Mesothelial cell of epicardium (in vitro differentiated cells): ENCODE measurements around the gene BMERB1. TPM values are rescaled to one million over a fixed set of nuclear protein-coding genes. Genes with fewer than 3 reads are reported as not detected.
"Not testable (repeated sequence)": the region's sequence is repeated elsewhere in the genome, so short reads cannot be mapped to it uniquely, and the experiment has no call there.

Experiments used
- DNase-seq, 2 experiments: peaks; one replicate each; pipeline ENCODE4 v3.0.0; 2021; ENCODE audit warnings: low spot score in 2 of 2; ENCODE audit not compliant: unreplicated experiment in 2 of 2
- H3K27ac Mint-ChIP-seq: 2 replicates; pipeline ENCODE4 v1.8.0; 2021; ENCODE audit warnings: mixed read lengths
- H3K27me3 Mint-ChIP-seq: 2 replicates; pipeline ENCODE4 v1.8.0; 2021; ENCODE audit warnings: low read depth, mixed read lengths
- H3K36me3 Mint-ChIP-seq: 2 replicates; pipeline ENCODE4 v1.8.0; 2021; ENCODE audit warnings: mixed read lengths
- H3K4me1 Mint-ChIP-seq: 2 replicates; pipeline ENCODE4 v1.8.0; 2021; ENCODE audit warnings: mixed read lengths
- H3K4me3 Mint-ChIP-seq: 2 replicates; pipeline ENCODE4 v1.8.0; 2021; ENCODE audit warnings: mild to moderate bottlenecking, moderate library complexity, mixed read lengths
- H3K9me3 Mint-ChIP-seq: 2 replicates; pipeline ENCODE4 v1.8.0; 2021; ENCODE audit warnings: mixed read lengths
- total RNA-seq: library from RNA; stranded (reverse); gene quantifications from 3 replicates; pipeline ENCODE4 v1.2.1, GENCODE V29; 2021
- TF ChIP-seq, protein P1 (sequence below): fragments of 200-600 bp; sonication (generic); IDR thresholded peaks from one replicate; pipeline ENCODE4 v1.5.0; 2021; ENCODE audit warnings: antibody characterized with exemption; ENCODE audit not compliant: unreplicated experiment

The BMERB1 gene
- total RNA-seq, 1 donor from 2014 or later, result 3.9 TPM

- Mint-ChIP-seq H3K27ac (no peak overlapping the region), H3K27me3 (no peaks in the 10 kb centered on the region), H3K9me3 (no peaks in the 10 kb centered on the region), H3K4me1 (no peaks in the 10 kb centered on the region), H3K36me3 (no peaks in the 10 kb centered on the region), H3K4me3 (no peak overlapping the region)
- DNase-seq, result no peak
- TF ChIP-seq, protein P1, sequence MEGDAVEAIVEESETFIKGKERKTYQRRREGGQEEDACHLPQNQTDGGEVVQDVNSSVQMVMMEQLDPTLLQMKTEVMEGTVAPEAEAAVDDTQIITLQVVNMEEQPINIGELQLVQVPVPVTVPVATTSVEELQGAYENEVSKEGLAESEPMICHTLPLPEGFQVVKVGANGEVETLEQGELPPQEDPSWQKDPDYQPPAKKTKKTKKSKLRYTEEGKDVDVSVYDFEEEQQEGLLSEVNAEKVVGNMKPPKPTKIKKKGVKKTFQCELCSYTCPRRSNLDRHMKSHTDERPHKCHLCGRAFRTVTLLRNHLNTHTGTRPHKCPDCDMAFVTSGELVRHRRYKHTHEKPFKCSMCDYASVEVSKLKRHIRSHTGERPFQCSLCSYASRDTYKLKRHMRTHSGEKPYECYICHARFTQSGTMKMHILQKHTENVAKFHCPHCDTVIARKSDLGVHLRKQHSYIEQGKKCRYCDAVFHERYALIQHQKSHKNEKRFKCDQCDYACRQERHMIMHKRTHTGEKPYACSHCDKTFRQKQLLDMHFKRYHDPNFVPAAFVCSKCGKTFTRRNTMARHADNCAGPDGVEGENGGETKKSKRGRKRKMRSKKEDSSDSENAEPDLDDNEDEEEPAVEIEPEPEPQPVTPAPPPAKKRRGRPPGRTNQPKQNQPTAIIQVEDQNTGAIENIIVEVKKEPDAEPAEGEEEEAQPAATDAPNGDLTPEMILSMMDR, result no peak
These were observed 29.6 kb upstream of the BMERB1 start for GRCh38 chr16:15404792-15405191.

GRCh38 chr16:15407756-15408155, 26.6 kb upstream of the BMERB1 start:
- not testable (repeated sequence) for H3K27me3 Mint-ChIP-seq, DNase-seq, H3K4me1 Mint-ChIP-seq, H3K4me3 Mint-ChIP-seq, H3K9me3 Mint-ChIP-seq, H3K27ac Mint-ChIP-seq, H3K36me3 Mint-ChIP-seq

DNA sequence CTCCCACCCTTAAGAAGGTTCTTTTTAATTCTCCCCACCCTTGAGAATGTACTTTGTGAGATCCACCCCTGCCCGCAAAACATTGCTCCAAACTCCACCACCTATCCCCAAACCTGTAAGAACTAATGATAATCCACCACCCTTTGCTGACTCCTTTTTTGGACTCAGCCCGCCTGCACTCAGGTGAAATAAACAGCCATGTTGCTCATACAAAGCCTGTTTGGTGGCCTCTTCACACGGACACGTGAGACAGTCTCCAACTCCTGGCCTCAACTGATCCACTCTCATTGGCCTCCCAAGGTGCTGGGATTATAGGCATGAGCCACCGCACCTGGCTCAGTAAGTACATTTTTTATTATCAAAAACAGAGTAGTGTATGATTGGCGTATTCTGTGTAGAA, 24.9 kb upstream of the BMERB1 start:
- H3K4me1 Mint-ChIP-seq, H3K27me3 Mint-ChIP-seq, H3K9me3 Mint-ChIP-seq: not testable (repeated sequence)

DNA sequence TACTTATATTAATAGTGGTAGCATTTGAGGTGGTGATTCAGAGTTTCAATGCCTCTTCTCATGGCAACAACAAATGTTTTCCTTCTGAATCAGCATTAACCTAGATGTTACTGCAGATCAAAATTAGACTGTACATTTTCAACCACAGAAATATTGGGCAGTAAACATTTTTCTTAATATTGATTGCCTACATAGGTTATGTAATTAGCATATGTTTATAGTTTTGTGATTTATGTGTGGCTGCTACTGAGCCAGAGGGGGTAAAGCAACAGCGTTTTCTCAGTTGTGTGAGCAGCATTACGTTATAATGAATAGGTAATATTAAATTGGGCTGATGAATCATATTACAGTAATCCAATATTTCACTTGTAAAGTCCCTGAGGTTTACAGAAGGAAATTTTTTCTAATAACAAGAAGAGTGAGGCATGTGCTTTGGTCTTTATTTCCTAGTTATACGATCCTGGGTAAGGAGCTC, 18.8 kb upstream of the BMERB1 start:
- H3K4me1 Mint-ChIP-seq, result no peaks in the 10 kb centered on the region
- no peaks in the 10 kb centered on the region for H3K9me3 Mint-ChIP-seq
- H3K27ac Mint-ChIP-seq, result no peak overlapping the region
- H3K27me3 Mint-ChIP-seq, result peaks cover 5% of the 10 kb centered on the region
- DNase-seq, result no peak
- no peaks in the 10 kb centered on the region for H3K36me3 Mint-ChIP-seq
- TF ChIP-seq, protein P1, result no peak
- no peak overlapping the region for H3K4me3 Mint-ChIP-seq

More for the DNA sequence above, 24.9 kb upstream of the BMERB1 start:
- H3K36me3 Mint-ChIP-seq, DNase-seq, H3K27ac Mint-ChIP-seq, H3K4me3 Mint-ChIP-seq: not testable (repeated sequence)

- Mint-ChIP-seq H3K36me3 (no peaks in the 10 kb centered on the region), H3K27me3 (peaks cover 5% of the 10 kb centered on the region), H3K27ac (no peak overlapping the region), H3K9me3 (no peaks in the 10 kb centered on the region), H3K4me1 (no peaks in the 10 kb centered on the region), H3K4me3 (no peak overlapping the region)
- no peak for DNase-seq
- TF ChIP-seq, protein P1, result no peak
These were observed 17.2 kb upstream of the BMERB1 start for GRCh38 chr16:15417197-15417596.

DNA sequence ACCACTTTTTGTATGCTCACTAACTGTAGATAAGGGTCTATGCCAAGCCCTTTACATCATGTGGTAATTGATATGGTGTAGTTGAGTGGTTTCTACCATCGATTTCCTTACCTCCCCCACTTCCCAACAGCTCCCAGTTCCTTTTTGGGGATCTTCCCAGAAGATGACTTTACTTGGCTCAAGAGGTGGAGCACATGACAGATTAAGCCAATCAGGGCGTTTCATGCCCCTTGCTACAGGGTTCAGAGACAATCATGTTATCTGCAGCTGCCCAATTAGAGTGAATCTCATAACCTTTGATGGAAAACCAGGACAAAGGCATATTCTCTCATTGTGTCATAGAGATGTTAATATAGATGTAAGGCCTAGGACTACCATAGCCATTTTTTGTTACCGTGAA, 16.2 kb upstream of the BMERB1 start:
- no peaks in the 10 kb centered on the region for H3K9me3 Mint-ChIP-seq
- H3K4me3 Mint-ChIP-seq, result no peak overlapping the region
- no peaks in the 10 kb centered on the region for H3K4me1 Mint-ChIP-seq
- TF ChIP-seq, protein P1, result no peak
- H3K36me3 Mint-ChIP-seq, result no peaks in the 10 kb centered on the region
- peaks cover 9% of the 10 kb centered on the region for H3K27me3 Mint-ChIP-seq
- no peak overlapping the region for H3K27ac Mint-ChIP-seq
- no peak for DNase-seq

GRCh38 chr16:15421696-15422095, 12.7 kb upstream of the BMERB1 start:
- H3K9me3 Mint-ChIP-seq, H3K4me1 Mint-ChIP-seq, H3K36me3 Mint-ChIP-seq, H3K4me3 Mint-ChIP-seq, H3K27ac Mint-ChIP-seq, DNase-seq: not testable (repeated sequence)
- peaks cover 25% of the 10 kb centered on the region for H3K27me3 Mint-ChIP-seq
